HUDEP-2 (cell line): ENCODE results near the gene ZDHHC9.

ENCODE experiments used
- DNase-seq, 76 experiments: peaks; one replicate each; lab custom pipeline; 2025; ENCODE audit not compliant: unreplicated experiment in 76 of 76; lab: John Stamatoyannopoulos, UW

The ZDHHC9 gene

DNA sequence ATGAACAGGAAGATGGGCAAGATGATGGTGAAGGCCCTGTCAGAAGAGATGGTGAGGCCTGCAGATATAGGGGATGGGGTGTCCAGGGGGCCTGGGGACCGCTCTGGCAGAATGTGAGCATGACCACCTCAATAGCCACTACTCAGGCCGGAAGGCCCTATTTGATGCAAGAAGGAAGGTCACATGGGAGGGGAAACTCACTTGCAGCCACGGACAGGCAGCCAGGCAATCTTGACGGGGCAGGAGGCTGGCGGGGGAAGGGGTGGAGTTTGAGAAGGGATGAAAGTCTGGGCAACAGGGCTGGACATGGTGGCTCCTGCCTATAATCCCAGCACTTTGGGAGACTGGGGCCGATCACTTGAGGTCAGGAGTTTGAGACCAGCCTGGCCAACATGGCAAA, 55.2 kb downstream of the ZDHHC9 start:
- no peak for DNase-seq

DNA sequence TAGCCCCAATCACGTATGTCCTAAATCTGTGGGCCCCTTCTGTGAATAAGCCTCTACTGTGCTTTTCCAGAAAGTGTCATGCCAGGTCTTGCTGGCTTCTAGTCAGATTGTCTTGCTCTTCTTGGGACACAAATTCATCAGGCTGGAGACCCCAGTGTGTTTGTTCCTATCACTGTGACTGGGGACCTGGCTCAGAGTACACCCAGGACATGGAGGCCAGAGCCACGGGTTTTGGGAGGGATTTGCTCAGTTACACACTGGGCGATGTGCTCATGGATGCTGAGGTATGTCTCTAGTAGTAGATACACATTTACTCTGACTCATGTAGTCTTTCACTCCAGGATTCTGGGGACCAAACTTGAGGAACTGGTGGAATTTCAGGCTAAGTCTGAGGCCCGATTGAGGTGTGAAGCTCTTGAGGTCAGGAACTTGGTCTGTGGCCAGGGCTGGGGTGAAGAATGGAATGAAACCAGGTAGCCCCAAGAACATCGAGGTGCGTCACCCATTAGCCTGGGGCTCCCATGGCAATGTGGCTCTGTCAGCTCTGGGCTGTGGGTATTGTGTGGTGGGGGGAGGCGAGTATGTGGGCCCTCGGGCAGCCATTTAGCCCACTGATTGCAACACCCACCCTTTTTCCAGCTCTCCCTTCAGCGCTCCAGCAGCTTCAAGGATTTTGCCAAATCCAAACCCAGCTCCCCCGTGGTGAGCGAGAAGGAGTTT, 56.2 kb downstream of the ZDHHC9 start:
- DNase-seq: no peak

DNA sequence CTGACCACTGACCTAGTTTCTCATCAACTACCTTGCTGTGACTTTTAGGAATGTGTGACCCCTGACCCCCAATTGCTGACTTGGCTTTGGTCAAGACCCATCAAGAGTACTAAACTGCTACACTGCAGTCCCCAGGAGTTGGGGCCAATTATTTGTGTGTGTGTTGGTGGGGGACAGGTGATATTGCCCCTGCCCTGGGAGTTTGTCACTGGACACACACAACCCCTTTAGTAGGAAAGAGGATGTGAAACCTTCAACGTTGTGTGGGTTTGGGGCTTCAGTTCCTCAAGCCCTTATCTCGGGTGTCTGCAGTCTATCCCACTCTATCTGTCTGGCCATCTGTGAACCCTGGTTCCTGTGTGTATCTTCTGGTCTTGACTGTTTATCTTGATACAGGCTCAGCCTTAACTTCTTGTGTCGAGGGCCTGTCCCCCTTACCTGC, 57.5 kb downstream of the ZDHHC9 start:
- peak in 1 of 76 experiments; percentile 0 for DNase-seq

DNA sequence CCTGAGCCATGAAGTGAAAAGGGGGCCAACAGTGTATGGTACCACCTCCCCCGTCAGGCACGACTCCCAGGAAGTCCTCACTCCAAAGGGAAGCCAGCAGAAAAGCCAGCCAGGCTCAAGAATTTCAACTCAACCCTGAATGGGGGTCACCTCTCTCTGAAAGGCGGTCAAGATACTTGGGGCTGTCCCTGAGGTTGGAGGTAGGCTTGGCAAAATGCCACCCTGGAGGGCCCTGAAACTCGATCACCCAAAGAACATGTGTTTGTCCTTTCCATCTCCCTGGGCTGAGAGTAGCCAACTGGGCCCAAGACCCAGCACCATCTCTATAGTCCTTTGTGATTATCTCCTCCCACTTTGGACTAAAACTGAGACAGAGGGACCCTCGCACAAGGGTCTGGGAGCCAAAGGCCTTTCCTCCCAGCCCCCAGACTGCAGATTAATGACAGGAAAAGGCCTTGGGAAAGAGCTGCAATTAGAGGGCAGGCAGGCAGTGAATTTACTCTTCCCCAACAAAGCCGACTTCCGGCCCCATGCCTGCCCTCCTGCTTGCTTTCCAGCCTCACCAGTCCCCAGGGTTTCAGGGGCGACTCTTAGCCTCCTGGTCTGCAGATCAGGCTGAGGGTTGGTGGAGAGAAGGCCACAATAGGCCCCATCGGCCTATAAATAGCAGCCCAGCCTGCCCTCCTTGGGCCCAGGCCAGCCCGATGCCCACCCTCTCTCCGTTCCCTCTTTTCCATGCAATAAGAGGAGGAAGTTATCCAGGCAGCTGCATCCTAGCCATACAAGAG, 58.3 kb downstream of the ZDHHC9 start:
- DNase-seq: no peak

DNA sequence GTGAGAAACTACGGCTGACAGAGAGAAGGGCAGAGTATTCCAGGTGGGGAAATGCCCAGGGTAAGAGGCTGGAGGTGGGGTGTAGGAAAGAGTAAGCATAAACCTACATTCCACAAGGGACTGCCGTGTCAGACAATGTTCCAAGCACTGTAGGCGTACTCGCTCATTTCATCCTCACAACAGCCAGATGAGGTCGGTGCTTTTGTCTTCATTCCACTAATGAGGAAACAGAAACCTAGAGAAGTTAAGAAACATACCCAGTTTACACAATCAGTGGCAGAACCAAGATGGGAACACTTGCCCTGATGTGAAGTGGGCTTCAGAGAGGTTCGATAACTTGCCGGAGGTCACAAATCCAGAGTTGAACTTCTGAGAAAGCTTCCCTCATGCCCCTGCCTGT, 59.3 kb downstream of the ZDHHC9 start:
- no peak for DNase-seq

DNA sequence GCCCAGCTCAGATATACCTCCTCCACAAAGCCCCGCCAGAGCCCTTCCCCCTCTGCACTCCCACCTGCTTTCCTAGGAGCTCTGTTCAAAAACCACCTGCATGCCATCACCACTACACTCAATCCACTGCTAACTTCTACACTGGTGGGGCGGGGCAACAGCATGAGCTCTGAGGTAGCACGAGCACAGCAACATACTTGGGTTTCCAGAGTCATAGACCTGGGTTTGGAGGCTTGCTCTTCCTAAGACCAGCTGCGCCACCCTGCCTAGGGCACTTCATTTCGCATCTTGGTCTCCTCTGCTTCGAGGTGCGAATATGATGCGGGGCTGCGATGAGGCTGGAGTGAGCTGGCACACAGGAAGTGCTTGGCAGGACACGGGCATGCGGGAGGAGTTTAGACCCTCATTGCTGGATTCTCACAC, 60.4 kb downstream of the ZDHHC9 start:
- no peak for DNase-seq

DNA sequence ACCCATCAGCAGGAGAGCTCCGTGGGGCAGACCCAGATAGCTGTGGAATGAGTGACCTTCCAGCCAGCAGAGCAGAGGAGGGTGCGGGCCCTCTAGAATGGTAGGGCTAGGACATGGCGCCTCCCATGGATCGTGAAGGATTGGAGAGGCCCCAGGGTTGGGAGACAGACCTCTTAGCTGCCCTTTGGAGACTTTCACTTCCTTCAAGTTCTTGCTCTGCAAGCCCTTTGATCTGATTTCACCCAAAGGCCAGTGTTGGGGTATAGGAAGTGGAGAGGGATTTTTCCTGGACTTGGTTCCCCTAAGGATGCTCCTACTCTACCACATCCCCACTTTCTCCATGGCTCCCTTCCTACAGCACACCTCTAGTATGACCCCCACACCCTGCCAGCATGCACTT, 61.0 kb downstream of the ZDHHC9 start:
- DNase-seq: no peak

DNA sequence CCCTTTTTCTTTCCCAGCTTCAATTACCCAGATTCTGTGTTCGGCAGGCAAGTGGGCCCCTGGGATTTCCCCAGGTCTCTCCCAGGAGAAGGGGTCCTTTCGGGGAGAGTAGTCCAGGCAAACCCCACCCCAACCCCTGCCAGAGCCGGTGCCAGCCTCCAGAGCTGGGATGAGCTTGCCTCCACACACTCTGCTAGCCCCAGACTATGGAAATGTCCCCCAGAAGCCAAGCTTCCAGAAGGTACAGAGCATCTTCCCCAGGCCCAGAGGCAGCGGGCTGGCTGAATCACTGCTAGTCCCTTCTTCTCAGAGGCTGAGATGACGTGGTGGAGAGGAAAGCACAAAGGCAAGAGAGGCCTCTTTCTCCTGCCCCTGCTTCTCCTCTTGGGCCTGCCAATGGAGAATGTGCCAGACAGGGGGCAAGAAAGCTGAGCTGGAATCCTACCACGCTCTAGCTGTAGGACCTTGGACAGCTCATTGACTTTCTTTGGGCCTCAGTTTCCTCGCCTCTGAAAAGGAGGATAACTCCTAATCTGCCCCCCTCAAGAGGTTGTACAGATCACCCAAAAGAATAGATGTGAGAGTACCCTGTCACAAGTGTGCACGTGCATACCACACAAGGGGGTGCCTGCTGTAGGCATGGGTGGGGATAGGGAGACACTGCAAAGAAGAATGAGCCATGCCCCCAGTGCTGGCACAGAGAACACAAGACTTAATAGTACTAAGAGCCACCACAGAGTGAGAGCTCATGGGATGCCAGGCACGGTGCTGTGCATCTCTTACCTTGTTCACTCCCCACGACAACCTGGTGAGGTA, 61.8 kb downstream of the ZDHHC9 start:
- DNase-seq: no peak

DNA sequence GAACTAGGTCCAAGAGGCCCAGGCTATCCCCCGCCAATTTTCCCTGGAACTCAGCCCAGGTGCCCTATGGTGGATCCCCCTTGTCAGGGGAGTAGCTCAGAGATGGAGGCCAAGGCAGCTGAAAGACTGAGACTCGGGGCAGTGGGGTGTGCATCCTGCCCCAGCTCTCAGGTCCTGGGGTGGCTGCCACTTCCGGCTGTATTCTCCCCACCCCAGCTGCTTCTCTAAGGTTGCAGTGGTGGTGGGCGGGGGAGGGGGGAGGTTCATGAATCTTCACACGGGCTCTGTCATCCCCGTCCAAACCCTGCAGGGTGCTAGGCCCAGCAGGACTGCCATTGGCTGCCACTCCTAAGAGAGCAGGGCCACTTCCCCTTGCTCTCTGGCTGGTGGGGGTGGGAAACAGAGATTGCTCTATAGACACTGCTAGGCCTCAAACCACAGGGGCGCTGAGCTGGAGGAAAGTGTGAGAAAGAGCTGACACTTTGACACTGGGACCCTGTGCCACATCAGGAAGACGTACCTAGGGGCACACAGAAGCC, 62.5 kb downstream of the ZDHHC9 start:
- DNase-seq: no peak

DNA sequence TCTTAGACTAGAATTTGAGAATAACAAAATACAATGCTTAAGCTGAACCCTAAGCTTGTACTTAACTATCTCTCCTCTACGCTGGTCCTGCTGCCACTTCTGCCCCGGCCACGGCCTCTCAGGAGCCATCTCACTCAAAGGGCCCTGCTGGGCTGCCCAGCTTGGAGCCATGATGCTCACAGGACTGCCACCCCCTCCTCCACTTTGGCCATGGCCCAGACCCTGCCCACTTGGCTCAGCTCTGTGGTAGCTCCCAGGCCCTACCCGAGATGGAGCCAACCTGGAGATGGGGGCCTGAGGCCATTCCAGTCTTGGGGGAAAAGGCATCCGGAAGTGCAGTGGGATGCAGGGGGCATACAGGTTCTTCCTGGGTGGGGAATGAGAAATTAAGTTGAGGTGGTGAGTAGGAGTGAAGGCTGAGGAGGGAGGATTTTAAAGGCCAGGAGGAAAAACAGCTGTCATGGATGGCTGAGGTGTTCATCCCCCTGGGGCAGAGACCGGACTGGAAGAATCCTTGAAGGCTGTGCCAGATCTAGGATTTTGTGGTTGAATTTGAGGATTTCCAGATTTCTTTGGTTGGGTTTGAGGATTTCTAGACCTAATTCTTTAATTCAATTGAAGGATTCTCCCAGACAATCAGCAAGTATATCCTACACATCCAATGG, 63.1 kb downstream of the ZDHHC9 start:
- DNase-seq: no peak

DNA sequence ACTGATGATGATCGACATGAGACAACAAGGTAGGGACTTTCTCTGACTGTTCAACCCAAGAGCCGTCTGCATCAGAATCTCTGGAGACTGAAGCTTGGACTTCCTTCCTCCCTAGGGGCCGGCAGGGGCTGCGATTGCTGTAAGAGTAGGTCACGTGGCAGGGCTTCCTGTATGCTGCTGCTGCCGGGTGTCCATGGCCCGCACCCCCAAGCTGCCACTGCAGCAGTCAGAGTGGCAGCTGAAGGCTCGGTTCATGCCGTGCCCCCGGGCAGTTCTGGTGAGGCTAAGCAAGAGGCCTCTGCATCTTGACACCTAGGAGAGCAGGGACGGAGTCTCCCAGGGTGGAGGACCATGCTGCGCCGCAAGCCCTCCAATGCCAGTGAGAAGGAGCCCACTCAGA, 63.9 kb downstream of the ZDHHC9 start, which contains the start of gene SASH3:
Gene SASH3, plus strand, starts transcription at position 203 of the 400 bp plus-strand sequence. Its CDS starts 149 bp downstream, at position 352.
- no peak for DNase-seq

DNA sequence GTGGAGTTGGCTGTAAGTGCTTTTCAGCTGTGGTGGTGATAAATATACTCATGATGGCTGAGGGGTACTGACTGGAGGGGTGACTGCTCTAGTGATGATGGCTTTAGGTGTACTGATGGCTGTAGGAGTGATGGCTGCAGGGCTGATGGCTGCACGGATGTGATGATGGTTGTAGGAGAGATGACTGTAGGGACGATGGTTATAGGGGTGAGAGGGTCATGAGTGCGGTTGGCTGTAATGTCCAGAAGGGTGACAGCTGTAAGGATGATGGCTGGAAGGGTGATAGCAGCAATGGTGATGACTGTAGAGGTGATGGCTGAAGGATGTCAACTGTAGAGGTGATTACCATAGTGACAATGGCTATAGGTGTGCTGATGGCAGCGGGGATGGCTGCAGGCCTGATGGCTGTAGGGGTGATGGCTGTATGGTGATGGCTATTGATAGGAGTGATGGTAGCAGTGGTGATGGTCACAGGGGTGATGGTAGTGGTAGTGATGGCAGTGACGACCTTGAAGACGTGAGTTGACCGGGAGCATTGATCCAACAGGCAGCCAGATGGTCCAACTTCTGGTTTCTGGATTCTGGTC, 64.5 kb downstream of the ZDHHC9 start:
- DNase-seq: no peak

DNA sequence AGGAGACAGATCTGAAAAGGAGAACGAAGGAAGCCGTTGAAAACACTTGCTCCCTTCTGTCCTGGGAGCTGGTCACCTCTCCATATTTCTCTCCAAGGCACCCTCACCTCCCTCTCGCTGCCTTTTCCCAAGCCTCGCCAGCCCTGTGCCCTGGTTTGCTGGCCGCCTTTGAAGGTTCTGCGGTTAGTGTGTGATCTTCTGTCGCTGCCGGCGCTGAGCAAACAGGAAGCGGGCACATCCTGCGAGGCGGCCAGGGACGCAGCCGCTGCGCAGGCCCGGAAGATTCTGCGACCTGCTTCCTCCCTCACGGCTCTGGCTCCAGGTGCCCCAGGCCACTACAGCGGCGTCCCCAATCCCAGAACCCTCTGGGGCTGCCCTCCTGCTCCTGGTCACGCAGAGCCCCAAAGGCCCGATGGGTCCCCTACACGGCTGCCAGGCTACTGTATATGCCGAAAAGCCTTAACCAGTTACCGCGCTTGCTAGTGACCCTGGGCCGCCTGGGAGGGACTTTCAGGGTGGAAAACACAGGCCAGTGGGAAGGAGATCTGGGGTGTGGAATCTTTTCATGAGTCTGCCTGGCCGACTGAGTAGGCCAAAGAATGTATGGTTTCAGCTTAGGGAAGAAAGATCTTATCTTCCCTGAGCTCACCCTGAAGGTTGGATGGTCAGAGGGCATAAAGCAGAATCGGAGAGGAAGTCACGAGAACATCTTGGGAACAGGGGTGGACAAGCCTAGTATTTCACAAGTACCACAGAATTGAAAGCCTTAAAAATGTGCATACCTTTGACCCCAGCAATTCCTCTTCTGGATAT, 66.3 kb downstream of the ZDHHC9 start:
- no peak for DNase-seq

DNA sequence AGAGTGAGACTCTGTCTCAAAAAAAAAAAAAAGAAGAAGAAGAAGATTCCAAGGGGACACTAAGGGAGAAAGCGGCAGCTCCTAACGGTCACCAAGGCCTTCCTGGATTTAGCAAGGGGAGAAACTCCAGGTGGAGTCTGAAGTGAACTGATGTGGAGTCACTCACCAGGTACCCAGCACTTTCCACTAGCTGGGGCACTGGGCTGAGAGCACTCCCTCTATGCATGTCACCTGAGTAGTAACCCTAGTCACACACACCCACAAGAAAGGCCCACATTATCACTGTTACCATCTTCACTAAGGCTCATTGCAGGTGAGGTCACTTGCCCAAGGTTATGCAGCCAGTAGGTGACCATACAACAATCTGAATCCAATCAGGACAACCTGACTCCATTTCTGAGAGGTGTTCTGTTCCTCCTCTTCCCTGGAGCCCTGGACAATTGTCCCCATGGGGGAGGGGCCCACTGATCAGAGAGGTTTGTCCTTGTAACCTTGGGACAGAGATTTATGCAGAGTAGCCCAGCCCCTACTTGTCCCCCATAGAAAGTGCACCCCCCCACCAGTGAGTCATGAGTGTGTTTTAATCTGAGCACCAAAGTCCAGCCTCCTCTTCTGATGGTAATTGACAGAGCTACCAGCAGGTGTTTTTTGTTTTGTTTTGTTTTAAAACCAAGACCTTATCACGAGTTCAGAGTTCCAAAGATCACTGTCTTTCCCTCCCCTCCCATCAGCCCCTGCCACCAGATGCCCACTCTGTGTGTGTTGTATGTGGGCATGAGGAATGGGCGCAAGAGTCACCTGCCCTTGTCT, 69.8 kb downstream of the ZDHHC9 start:
- DNase-seq: no peak

DNA sequence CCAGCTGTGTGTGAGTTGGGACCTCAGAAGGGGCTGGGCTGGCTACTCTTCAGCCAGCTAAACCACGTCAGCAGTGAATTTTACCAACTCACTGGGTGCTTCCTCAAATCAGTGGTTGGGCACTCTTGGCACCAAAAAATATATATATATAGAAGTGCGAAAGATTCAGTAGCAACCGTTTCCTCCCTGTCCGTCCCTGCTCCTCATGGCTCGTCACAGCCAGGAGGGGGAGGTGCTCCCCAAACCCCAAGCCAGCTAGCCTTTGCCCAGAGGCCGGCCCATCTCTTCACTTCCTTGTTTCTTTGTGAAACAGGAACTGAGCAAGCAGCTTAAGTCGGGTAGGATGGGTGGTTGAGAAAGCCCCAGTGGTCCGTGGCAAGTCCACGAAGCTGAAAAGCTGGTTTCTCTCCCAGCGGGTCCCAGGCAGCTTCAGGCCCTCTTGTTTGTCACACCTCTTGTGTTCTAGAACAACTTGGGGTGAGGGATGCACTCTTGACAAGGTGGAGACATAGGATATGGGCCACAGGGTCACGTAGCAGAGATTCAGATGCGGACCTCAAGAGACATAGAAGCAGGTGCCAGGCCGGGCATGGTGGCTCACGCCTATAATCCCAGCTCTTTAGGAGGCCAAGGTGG, 70.8 kb downstream of the ZDHHC9 start:
- DNase-seq: no peak

DNA sequence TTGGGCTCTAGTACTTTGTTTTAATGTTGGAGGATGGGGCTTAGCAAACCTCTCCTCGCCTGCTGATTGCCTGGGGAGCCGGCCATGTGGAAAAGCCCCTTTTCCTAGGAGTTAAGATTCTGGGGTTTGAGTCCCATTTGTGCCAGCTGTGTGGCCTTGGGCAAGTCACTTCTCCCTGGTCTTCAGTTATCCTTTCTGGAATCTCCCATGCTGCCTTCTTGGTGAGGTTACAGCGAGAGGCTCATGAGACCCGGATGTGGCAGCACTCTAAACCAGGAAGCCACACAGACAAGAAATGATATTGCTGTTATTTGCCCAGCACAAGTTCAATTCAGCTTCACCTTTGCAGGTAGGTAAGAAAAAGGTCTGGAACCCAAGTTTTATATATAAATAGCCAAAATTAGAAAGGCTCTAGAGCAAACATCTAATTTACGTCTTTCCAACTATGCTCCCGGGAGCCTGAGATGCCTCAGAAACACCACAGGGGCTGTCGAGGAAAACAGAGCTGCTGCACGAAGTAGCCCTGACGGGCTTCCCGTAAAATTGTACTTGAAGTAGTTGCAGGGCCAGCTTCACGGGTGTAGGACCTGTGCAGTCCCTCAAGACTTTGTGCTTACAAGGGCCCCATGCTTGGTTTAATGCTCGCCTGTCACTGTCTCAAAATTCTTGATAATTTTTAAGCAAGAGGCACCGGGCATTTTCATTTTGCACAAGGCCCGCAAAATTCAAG, 72.3 kb downstream of the ZDHHC9 start:
- DNase-seq: no peak

DNA sequence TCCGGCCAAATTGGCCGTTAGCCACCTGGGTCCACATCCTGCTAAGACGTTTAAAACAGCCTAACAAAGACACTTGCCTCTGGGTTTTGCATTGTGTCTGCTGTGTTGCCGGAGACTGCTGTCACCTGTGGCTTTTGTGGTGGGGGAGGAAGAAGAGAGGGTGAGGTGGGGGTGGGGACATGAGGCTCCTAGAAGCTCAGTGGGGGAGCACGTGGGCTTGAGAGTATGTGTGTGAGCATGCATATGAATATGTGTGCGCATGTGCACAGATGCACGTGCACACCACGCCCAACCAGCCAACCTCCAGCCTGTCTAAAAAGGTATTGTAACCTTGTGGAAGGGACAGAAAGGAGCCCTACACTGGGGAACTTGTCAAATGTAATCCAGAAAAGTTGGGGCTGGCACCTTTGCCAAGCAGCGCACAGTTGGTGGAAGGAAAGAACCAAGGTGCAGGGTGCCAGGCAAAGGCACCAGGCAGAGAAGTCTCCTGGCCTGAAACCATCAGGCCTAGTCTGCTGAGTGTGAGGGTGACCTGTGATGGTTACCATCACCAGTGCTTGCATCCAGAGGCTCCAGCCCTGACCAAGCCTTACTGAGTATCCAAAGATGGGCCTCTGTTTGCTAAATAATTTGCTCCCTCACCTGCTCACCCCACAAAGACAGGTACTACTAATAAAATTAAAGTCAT, 74.1 kb downstream of the ZDHHC9 start:
- DNase-seq: no peak
